A549 (cell line): ENCODE data around the gene MDC1. TPM values are rescaled to one million over a fixed set of nuclear protein-coding genes. Genes with fewer than 3 reads are reported as not detected.

Experiments used
- ATAC-seq, 2 experiments: fragments of 200-7000 bp in 1 of 2; fragments of >200 bp in 1 of 2; cut with Nextera tagmentation in 1 of 2; cut with Tn5 transposase in 1 of 2; 3 replicates each; pipeline versions ENCODE4 v1.8.0 to v1.9.1; 2018 to 2020; ENCODE audit warnings: mild to moderate bottlenecking in 1 of 2, moderate library complexity in 1 of 2
- CTCF ChIA-PET: fragments of 300-600 bp; sonication (Branson Sonifier 250); formaldehyde crosslinking; extraction: SDS; loops from one replicate; lab custom pipeline; 2021; ENCODE audit warnings: antibody characterized with exemption, inconsistent platforms; lab: Yijun Ruan, JAX
- POLR2A ChIA-PET: fragments of 350-600 bp; formaldehyde crosslinking; extraction: SDS; loops from one replicate; lab custom pipeline; 2021; ENCODE audit warnings: antibody characterized with exemption, inconsistent platforms; lab: Yijun Ruan, JAX
- DNase-seq, 2 experiments: peaks; one replicate each; pipeline versions ENCODE4 v3.0.0 to v3.0.0-alpha.2; 2011 to 2016; ENCODE audit warnings: low read depth in 1 of 2, low spot score in 1 of 2
- FAIRE-seq: peaks from 2 replicates; lab custom pipeline; 2011; peaks lifted over from hg19 to GRCh38; lab: Jason Lieb, UNC
- H3K27ac ChIP-seq, 2 experiments: fragments of >200 bp; sonication (Bioruptor Twin); formaldehyde crosslinking; 3 replicates each; pipeline ENCODE4 v1.5.1; 2016 to 2017
- H3K4me1 ChIP-seq: fragments of >200 bp; sonication (Bioruptor Twin); formaldehyde crosslinking; 3 replicates; pipeline ENCODE4 v1.6.1; 2016
- H3K4me2 ChIP-seq: fragments of >200 bp; sonication (Bioruptor Twin); formaldehyde crosslinking; 3 replicates; pipeline ENCODE4 v1.6.1; 2016
- H3K4me3 ChIP-seq: fragments of >200 bp; sonication (Bioruptor Twin); formaldehyde crosslinking; 3 replicates; pipeline ENCODE4 v1.5.1; 2016
- H3K9me3 ChIP-seq: fragments of >200 bp; sonication (Bioruptor Twin); formaldehyde crosslinking; 3 replicates; pipeline ENCODE4 v1.6.1; 2016
- BCL3 ChIP-seq: fragments of >200 bp; sonication (Bioruptor Twin); formaldehyde crosslinking; IDR thresholded peaks from 3 replicates; pipeline ENCODE4 v1.6.1; 2016
- CBX2 ChIP-seq: fragments of 200-600 bp; sonication (generic); IDR thresholded peaks from 2 replicates; pipeline ENCODE4 v1.6.1; 2016; ENCODE audit warnings: low read depth, mild to moderate bottlenecking, borderline replicate concordance
- CBX8 ChIP-seq: fragments of 200-600 bp; sonication (generic); IDR thresholded peaks from 2 replicates; pipeline ENCODE4 v1.6.1; 2016
- E2F6 ChIP-seq: IDR thresholded peaks from 2 replicates; pipeline ENCODE4 v1.6.1; 2012; ENCODE audit warnings: low read depth, borderline replicate concordance
- EHF ChIP-seq: fragments of 250-450 bp; sonication (Bioruptor Pico); IDR thresholded peaks from 2 replicates; pipeline ENCODE4 v1.5.0; 2020; ENCODE audit warnings: mild to moderate bottlenecking
- EHMT2 ChIP-seq: fragments of 200-600 bp; sonication (generic); IDR thresholded peaks from 2 replicates; pipeline ENCODE4 v1.6.1; 2016; ENCODE audit warnings: antibody characterized with exemption, low read depth, mild to moderate bottlenecking, moderate library complexity
- EP300 ChIP-seq, 2 experiments: fragments of >200 bp; sonication (Bioruptor Twin); formaldehyde crosslinking; IDR thresholded peaks; 2 replicates in 1 of 2; 3 replicates in 1 of 2; pipeline ENCODE4 v1.6.1; 2016 to 2017
- ESRRA ChIP-seq: fragments of 150-350 bp; IDR thresholded peaks from 2 replicates; pipeline ENCODE4 v1.6.1; 2014; ENCODE audit warnings: mild to moderate bottlenecking, low read length, borderline replicate concordance
- GATA3 ChIP-seq: IDR thresholded peaks from 2 replicates; pipeline ENCODE4 v1.6.1; 2012; ENCODE audit warnings: borderline replicate concordance
- HOXA7 ChIP-seq: fragments of 250-450 bp; sonication (Bioruptor Pico); IDR thresholded peaks from 2 replicates; pipeline ENCODE4 v1.5.0; 2020; ENCODE audit warnings: mild to moderate bottlenecking, moderate library complexity
- MAX ChIP-seq: IDR thresholded peaks from 2 replicates; pipeline ENCODE4 v1.6.1; 2012
- MAZ ChIP-seq: fragments of 150-350 bp; IDR thresholded peaks from 2 replicates; pipeline ENCODE4 v1.6.1; 2014; ENCODE audit warnings: antibody characterized with exemption, low read depth, low read length, borderline replicate concordance
- NPAS2 ChIP-seq: fragments of 250-450 bp; sonication (Bioruptor Pico); IDR thresholded peaks from 2 replicates; pipeline ENCODE4 v1.8.0; 2022; ENCODE audit warnings: mild to moderate bottlenecking, moderate library complexity, borderline replicate concordance
- NR3C1 ChIP-seq: fragments of >200 bp; sonication (Bioruptor Twin); formaldehyde crosslinking; IDR thresholded peaks from 3 replicates; pipeline ENCODE4 v1.6.1; 2017
- REST ChIP-seq: fragments of 200-600 bp; sonication (generic); IDR thresholded peaks from 2 replicates; pipeline ENCODE4 v1.6.1; 2016; ENCODE audit warnings: antibody characterized with exemption, mild to moderate bottlenecking, moderate library complexity
- RFX5 ChIP-seq: fragments of 450-650 bp; IDR thresholded peaks from 2 replicates; pipeline ENCODE4 v1.7.1; 2014; ENCODE audit warnings: antibody characterized with exemption, mild to moderate bottlenecking, moderate library complexity
- RNF2 ChIP-seq: fragments of 200-600 bp; sonication (generic); IDR thresholded peaks from 2 replicates; pipeline ENCODE4 v1.6.1; 2016; ENCODE audit warnings: low read depth, mild to moderate bottlenecking, antibody characterized with exemption, moderate library complexity, borderline replicate concordance
- SREBF2 ChIP-seq: fragments of 450-650 bp; IDR thresholded peaks from 2 replicates; pipeline ENCODE4 v1.6.1; 2014; ENCODE audit warnings: mild to moderate bottlenecking, moderate library complexity
- ZFP36 ChIP-seq: fragments of 450-650 bp; IDR thresholded peaks from 2 replicates; pipeline ENCODE4 v1.6.1; 2014; ENCODE audit warnings: borderline replicate concordance; ENCODE audit not compliant: partially characterized antibody
- WGBS: methylation state at CpG from one replicate; pipeline ENCODE4 v1.1.6; 2017; ENCODE audit errors: missing lambda C conversion rate; 5-methylcytosine and 5-hydroxymethylcytosine counted together
- polyA plus RNA-seq, 4 experiments: library from polyadenylated mRNA; depleted of rRNA in 3 of 4; stranded (reverse); fragments of >200 nt; fragmentation: RNase III in 1 of 4; extraction: RNeasy Plus Mini Kit Qiagen cat#74134 plus additional on column Dnase treatment in 1 of 4; gene quantifications; 2 replicates in 3 of 4; 3 replicates in 1 of 4; pipeline ENCODE4 v1.2.3, GENCODE V29; 2011 to 2017
- TF ChIP-seq, protein P1 (sequence below): fragments of >200 bp; sonication (Bioruptor Twin); formaldehyde crosslinking; IDR thresholded peaks from 2 replicates; pipeline ENCODE4 v1.6.1; 2016

MDC1 gene
- polyA plus RNA-seq, 2 of the 4 experiments (the other 2 are of a cell fraction), result 8.2 to 16.5 TPM

DNA sequence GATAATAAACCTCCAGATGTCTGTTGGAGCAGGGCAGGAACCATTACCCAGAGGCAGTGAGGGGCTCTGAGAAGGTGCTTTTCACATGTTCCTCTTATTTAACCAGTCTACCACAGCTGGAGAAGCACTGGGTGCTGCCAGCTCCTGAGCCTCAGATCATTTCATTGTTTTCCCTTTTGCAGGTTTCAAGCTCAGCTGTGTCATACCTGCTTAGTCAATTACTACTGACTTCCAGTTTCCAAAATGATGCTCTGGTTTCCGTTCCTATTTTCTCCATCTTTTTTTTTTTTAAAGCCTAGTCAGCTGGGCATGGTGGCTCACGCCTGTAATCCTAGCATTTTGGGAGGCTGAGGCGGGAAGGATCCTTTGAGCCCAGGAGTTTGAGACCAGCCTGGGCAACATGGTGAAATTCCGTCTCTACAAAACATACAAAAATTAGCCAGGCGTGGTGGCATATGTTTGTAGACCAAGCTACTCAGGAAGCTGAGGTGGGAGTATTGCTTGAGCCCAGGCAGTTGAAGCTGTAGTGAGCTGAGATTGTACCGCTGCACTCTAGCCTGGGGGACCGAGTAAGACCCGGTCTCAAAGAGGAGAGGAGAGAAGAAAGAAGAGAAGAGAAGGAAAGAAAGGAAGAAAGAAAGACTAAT, 18.7 kb upstream of the MDC1 start (continued):
- TF ChIP-seq CBX2 (no peak), RNF2 (no peak), RFX5 (no peak), EP300 (IDR thresholded peaks at IDR 0.05) (no peak), HOXA7 (CRISPR knock-in tag) (no peak), EHMT2 (no peak)

DNA sequence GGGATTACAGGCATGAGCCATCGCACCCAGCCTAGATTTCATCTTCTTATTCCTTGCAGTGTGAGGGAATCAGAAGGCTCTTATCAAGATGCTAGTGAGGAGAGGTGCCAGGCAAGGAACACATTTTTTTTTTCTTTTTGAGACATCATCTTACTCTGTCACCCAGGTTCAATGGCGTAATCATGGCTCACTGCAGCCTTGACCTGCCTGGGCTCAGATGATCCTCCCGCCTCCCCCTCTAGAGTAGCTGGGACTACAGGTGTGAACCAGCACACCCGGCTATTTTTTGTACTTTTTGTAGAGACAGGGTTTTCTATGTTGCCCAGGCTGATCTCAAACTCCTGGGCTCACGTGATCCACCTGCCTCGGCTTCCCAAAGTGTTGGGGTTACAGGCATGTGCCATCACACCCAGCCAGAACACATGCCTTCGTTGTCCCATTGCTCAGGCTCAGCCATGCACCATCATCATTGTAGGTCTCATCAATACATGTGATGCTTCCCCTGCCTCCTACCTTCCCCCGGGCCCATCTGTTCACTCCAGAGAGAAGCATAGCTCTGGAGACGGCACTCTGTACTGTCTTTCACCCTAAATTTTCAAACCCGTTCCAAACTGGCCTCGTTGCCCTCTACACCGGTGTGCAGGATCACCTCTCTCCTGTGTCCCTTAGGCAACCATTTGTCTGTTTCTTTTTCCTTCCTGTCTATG, 15.3 kb upstream of the MDC1 start:
- CTCF ChIA-PET, result interaction anchor here (1.0 to 18.8 kb wide), 9 partner anchors 8 to 157 kb away, joined by 3 to 539 read pairs (median 11); partner anchors contain the start of genes DHX16 and FLOT1
- FAIRE-seq, result no peak
- no peak overlapping the region for H3K4me2 ChIP-seq
- POLR2A ChIA-PET, result interaction anchor here (0.8 to 1.5 kb wide), 4 partner anchors 9 to 60 kb away, joined by 3 read pairs; partner anchors contain the start of genes DHX16 and FLOT1
- no peak overlapping the region for H3K4me3 ChIP-seq
- WGBS, result 96% methylated on average over 12 of the region's 12 CpGs
- TF ChIP-seq, protein P1, sequence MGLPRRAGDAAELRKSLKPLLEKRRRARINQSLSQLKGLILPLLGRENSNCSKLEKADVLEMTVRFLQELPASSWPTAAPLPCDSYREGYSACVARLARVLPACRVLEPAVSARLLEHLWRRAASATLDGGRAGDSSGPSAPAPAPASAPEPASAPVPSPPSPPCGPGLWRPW, result no peak
- TF ChIP-seq E2F6, result no peak
- TF ChIP-seq SREBF2, result no peak
- no peak for TF ChIP-seq HOXA7 (CRISPR knock-in tag)
- TF ChIP-seq NPAS2, result no peak
- no peak for TF ChIP-seq EP300 (IDR thresholded peaks at IDR 0.05)
- TF ChIP-seq CBX8, result no peak
- TF ChIP-seq BCL3, result no peak
- no peak for TF ChIP-seq ESRRA
- no peak for TF ChIP-seq GATA3
- no peak for TF ChIP-seq REST
- no peak for TF ChIP-seq NR3C1
- TF ChIP-seq EHF (CRISPR knock-in tag), result no peak
- TF ChIP-seq ZFP36, result no peak
- no peak for TF ChIP-seq MAX
- no peak for TF ChIP-seq EHMT2
- TF ChIP-seq MAZ, result no peak
- TF ChIP-seq, all 56 proteins: peak for 0
- ATAC-seq, result no peak
- H3K9me3 ChIP-seq, result no peaks in the 10 kb centered on the region
- H3K4me1 ChIP-seq, result peaks cover 18% of the 10 kb centered on the region; the same call in 2 of the 3 replicates
- peak overlapping the region in 1 of 2 experiments; percentile 64; a peak in 1 of 6 replicates for H3K27ac ChIP-seq
- no peak for DNase-seq
